ENCODE results near the gene REL.

REL gene

DNA sequence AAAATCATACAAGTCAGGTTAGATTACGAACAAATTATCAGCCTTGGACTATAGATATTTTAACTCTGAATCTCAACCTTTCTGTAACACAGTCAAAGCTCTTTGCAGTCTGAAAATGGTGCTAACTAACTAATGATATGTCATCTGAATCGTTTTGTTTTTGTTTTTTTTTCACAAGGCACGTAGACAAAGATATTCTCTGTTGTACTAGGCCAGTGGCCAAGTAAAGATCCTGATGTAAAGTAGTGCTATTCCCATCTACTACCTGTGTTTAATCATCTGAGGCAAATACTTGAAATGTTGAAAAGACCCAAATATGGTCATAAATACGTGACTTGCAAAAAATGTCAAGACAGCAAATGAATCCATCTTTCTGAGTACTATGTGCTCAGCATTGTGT, 65.7 kb downstream of the REL start:
- Histone ChIP-seq H3K4me1 (ENCODE audit: control insufficient read depth, insufficient read depth, low read length) (no peaks in the 10 kb centered on the region), H3K9me3 (ENCODE audit: control insufficient read depth in 2 of 2, low read length in 2 of 2) (no peaks in the 10 kb centered on the region), H3K27me3 (ENCODE audit: control insufficient read depth in 1 of 2, insufficient read depth in 2 of 2, low read length in 2 of 2) (no peaks in the 10 kb centered on the region), H3K27ac (ENCODE audit: low read length) (no peak overlapping the region), H3K9ac (ENCODE audit: low read length in 2 of 2) (no peak overlapping the region), H3K36me3 (ENCODE audit: control insufficient read depth in 2 of 2, insufficient read depth in 2 of 2, low read length in 2 of 2) (peaks cover 0 to 3% of the 10 kb centered on the region in 2 donors), H3K4me3 (ENCODE audit: low read length in 2 of 2) (no peak overlapping the region)

GRCh38 chr2:60948161-60948560, 66.8 kb downstream of the REL start:
- H3K4me1 ChIP-seq (ENCODE audit: control insufficient read depth, insufficient read depth, low read length) = no peaks in the 10 kb centered on the region
- H3K9ac ChIP-seq (ENCODE audit: low read length in 2 of 2) = no peak overlapping the region
- no peak overlapping the region for H3K4me3 ChIP-seq (ENCODE audit: low read length in 2 of 2)
- no peaks in the 10 kb centered on the region for H3K27me3 ChIP-seq (ENCODE audit: control insufficient read depth in 1 of 2, insufficient read depth in 2 of 2, low read length in 2 of 2)
- H3K27ac ChIP-seq (ENCODE audit: low read length) = no peak overlapping the region
- H3K9me3 ChIP-seq (ENCODE audit: control insufficient read depth in 2 of 2, low read length in 2 of 2) = no peaks in the 10 kb centered on the region
- peaks cover 0 to 3% of the 10 kb centered on the region in 2 donors for H3K36me3 ChIP-seq (ENCODE audit: control insufficient read depth in 2 of 2, insufficient read depth in 2 of 2, low read length in 2 of 2)

GRCh38 chr2:60948926-60949579, 67.7 kb downstream of the REL start:
- Histone ChIP-seq H3K9me3 (ENCODE audit: control insufficient read depth in 2 of 2, low read length in 2 of 2) (no peaks in the 10 kb centered on the region), H3K4me3 (ENCODE audit: low read length in 2 of 2) (no peak overlapping the region), H3K27me3 (ENCODE audit: control insufficient read depth in 1 of 2, insufficient read depth in 2 of 2, low read length in 2 of 2) (no peaks in the 10 kb centered on the region), H3K36me3 (ENCODE audit: control insufficient read depth in 2 of 2, insufficient read depth in 2 of 2, low read length in 2 of 2) (peaks cover 0 to 3% of the 10 kb centered on the region in 2 donors), H3K9ac (ENCODE audit: low read length in 2 of 2) (no peak overlapping the region), H3K4me1 (ENCODE audit: control insufficient read depth, insufficient read depth, low read length) (no peaks in the 10 kb centered on the region), H3K27ac (ENCODE audit: low read length) (no peak overlapping the region)

- no peaks in the 10 kb centered on the region for H3K27me3 ChIP-seq (ENCODE audit: control insufficient read depth in 1 of 2, insufficient read depth in 2 of 2, low read length in 2 of 2)
- no peak overlapping the region for H3K27ac ChIP-seq (ENCODE audit: low read length)
- H3K4me1 ChIP-seq (ENCODE audit: control insufficient read depth, insufficient read depth, low read length) = no peaks in the 10 kb centered on the region
- H3K4me3 ChIP-seq (ENCODE audit: low read length in 2 of 2) = no peak overlapping the region
- H3K9ac ChIP-seq (ENCODE audit: low read length in 2 of 2) = no peak overlapping the region
- no peaks in the 10 kb centered on the region for H3K36me3 ChIP-seq (ENCODE audit: control insufficient read depth in 2 of 2, insufficient read depth in 2 of 2, low read length in 2 of 2)
- H3K9me3 ChIP-seq (ENCODE audit: control insufficient read depth in 2 of 2, low read length in 2 of 2) = no peaks in the 10 kb centered on the region
Observed at GRCh38 chr2:60954139-60954538, 72.8 kb downstream of the REL start.

DNA sequence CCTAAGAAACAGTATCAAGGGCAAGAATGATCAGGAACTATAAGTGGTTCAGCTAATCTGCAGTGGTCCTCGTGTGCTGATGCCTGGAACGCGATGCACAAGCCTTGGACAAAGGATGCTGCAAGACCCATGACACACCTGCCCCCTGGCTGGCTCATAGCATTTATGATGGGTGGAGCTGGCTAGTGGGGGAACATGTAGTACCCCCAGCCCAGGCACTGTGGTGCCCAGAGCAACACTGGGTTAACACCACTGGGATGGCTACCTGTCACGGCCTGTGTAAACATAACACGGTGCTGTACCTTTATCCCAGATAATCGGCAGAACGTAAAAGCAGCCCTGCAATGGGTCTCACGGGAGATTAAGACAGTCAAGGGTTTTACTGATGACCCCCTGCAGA, 75.8 kb downstream of the REL start:
- H3K9me3 ChIP-seq (ENCODE audit: control insufficient read depth in 2 of 2, low read length in 2 of 2) = no peaks in the 10 kb centered on the region
- no peak overlapping the region for H3K4me3 ChIP-seq (ENCODE audit: low read length in 2 of 2)
- H3K27ac ChIP-seq (ENCODE audit: low read length) = no peak overlapping the region
- H3K36me3 ChIP-seq (ENCODE audit: control insufficient read depth in 2 of 2, insufficient read depth in 2 of 2, low read length in 2 of 2) = no peaks in the 10 kb centered on the region
- H3K4me1 ChIP-seq (ENCODE audit: control insufficient read depth, insufficient read depth, low read length) = no peaks in the 10 kb centered on the region
- H3K9ac ChIP-seq (ENCODE audit: low read length in 2 of 2) = no peak overlapping the region
- H3K27me3 ChIP-seq (ENCODE audit: control insufficient read depth in 1 of 2, insufficient read depth in 2 of 2, low read length in 2 of 2) = no peaks in the 10 kb centered on the region

DNA sequence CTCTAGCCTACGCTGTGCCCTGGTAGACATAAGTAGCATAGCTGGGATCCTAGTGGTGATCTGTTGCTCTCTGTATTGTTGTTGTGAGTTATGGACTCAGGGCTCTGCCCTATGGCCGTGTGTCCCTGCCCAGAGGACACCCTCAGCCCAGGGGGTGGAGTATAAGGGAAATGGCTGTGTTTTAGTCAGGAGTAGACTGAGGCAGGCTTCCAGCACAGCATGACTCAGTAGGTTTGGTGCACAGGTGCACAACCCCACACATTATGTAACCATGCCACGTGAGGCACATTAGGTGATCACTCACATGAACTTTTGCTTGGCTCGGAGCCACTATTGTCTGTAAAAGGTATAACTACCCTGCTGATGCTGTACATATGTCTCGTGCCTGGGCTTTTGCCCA, 76.3 kb downstream of the REL start:
- Histone ChIP-seq H3K4me1 (ENCODE audit: control insufficient read depth, insufficient read depth, low read length) (no peaks in the 10 kb centered on the region), H3K9ac (ENCODE audit: low read length in 2 of 2) (no peak overlapping the region), H3K9me3 (ENCODE audit: control insufficient read depth in 2 of 2, low read length in 2 of 2) (no peaks in the 10 kb centered on the region), H3K36me3 (ENCODE audit: control insufficient read depth in 2 of 2, insufficient read depth in 2 of 2, low read length in 2 of 2) (no peaks in the 10 kb centered on the region), H3K27me3 (ENCODE audit: control insufficient read depth in 1 of 2, insufficient read depth in 2 of 2, low read length in 2 of 2) (no peaks in the 10 kb centered on the region), H3K27ac (ENCODE audit: low read length) (no peak overlapping the region), H3K4me3 (ENCODE audit: low read length in 2 of 2) (no peak overlapping the region)

DNA sequence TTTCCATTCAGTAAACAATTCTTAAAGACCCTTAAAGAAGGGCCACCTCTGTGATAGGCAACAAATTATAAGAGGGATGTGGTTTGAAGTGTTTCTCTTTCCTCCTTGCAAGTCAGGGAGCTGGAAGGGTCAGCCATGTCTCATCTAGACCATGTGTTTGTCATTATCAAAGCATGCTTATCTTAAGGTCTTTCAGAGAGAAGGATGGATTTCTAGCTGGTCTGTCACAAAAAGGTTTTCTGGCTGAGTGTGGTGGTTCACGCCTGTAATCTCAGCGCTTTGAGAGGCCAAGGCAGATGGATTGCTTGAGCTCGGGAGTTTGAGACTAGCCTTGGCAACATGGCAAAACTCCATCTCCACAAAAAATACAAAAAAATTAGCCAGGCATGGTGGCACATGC, 77.0 kb downstream of the REL start:
- H3K36me3 ChIP-seq (ENCODE audit: control insufficient read depth in 2 of 2, insufficient read depth in 2 of 2, low read length in 2 of 2) = no peaks in the 10 kb centered on the region
- no peaks in the 10 kb centered on the region for H3K27me3 ChIP-seq (ENCODE audit: control insufficient read depth in 1 of 2, insufficient read depth in 2 of 2, low read length in 2 of 2)
- H3K9ac ChIP-seq (ENCODE audit: low read length in 2 of 2) = no peak overlapping the region
- no peaks in the 10 kb centered on the region for H3K4me1 ChIP-seq (ENCODE audit: control insufficient read depth, insufficient read depth, low read length)
- no peak overlapping the region for H3K27ac ChIP-seq (ENCODE audit: low read length)
- H3K4me3 ChIP-seq (ENCODE audit: low read length in 2 of 2) = no peak overlapping the region
- no peaks in the 10 kb centered on the region for H3K9me3 ChIP-seq (ENCODE audit: control insufficient read depth in 2 of 2, low read length in 2 of 2)

DNA sequence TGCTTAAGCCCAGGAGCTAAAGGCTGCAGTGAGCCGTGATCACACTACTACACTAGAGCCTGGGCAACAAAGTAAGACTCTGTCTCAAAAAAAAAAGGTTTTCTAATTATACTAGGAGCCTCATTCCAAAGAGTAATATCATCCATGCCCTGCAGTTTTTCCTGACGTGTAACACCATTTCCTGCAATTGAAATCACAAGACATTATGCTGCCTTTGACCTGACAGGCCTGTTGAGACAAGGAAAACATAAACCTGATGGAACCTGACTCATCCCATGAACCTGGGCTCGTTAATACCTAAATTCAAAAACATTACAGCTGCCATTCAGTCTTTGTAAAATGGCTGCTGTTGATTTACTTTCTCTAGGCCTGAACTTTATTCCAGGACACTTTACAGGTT, 77.4 kb downstream of the REL start:
- no peaks in the 10 kb centered on the region for H3K27me3 ChIP-seq (ENCODE audit: control insufficient read depth in 1 of 2, insufficient read depth in 2 of 2, low read length in 2 of 2)
- no peak overlapping the region for H3K9ac ChIP-seq (ENCODE audit: low read length in 2 of 2)
- no peak overlapping the region for H3K27ac ChIP-seq (ENCODE audit: low read length)

DNA sequence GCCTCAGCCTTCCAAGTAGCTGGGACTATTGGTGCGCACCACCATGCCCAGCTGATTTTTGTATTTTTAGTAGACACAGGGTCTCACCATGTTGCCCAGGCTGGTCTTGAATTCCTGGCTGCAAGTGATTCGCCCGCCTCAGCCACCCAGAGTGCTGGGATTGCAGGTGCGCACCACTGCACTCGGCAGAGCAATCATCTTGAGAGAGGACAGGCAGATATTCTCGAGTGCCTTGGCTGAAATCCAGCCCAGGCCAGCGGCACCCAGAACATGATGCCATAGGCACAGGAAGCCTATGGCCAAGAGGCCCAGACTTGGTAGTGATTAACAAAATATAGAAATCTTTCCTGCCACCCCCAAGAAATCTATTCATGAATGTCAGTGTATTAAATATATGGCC, 78.1 kb downstream of the REL start:
- no peaks in the 10 kb centered on the region for H3K36me3 ChIP-seq (ENCODE audit: control insufficient read depth in 2 of 2, insufficient read depth in 2 of 2, low read length in 2 of 2)
- H3K9me3 ChIP-seq (ENCODE audit: control insufficient read depth in 2 of 2, low read length in 2 of 2) = no peaks in the 10 kb centered on the region
- H3K27me3 ChIP-seq (ENCODE audit: control insufficient read depth in 1 of 2, insufficient read depth in 2 of 2, low read length in 2 of 2) = no peaks in the 10 kb centered on the region
- no peak overlapping the region for H3K4me3 ChIP-seq (ENCODE audit: low read length in 2 of 2)
- H3K9ac ChIP-seq (ENCODE audit: low read length in 2 of 2) = no peak overlapping the region
- H3K27ac ChIP-seq (ENCODE audit: low read length) = no peak overlapping the region
- no peaks in the 10 kb centered on the region for H3K4me1 ChIP-seq (ENCODE audit: control insufficient read depth, insufficient read depth, low read length)

More for the DNA sequence above, 77.4 kb downstream of the REL start:
- H3K36me3 ChIP-seq (ENCODE audit: control insufficient read depth in 2 of 2, insufficient read depth in 2 of 2, low read length in 2 of 2) = no peaks in the 10 kb centered on the region
- H3K4me1 ChIP-seq (ENCODE audit: control insufficient read depth, insufficient read depth, low read length) = no peaks in the 10 kb centered on the region
- no peaks in the 10 kb centered on the region for H3K9me3 ChIP-seq (ENCODE audit: control insufficient read depth in 2 of 2, low read length in 2 of 2)
- no peak overlapping the region for H3K4me3 ChIP-seq (ENCODE audit: low read length in 2 of 2)

DNA sequence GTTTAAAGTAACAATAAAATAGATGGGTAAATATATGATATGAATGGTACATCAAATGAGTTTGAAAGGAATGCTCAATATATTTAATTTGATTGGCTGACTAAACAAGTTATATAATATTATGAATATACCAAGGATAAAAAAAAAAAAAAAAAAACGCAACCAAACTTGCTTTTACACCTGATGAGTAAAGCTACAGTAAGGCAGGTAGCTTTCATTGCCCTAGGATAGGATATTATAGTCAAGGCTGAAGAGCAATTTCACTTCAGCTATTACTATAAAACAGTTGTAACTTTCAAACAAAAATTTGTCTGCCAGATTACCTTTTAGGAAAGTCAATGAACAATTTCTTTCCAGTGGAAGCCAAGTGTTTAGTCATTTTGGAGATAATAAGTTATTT, 79.3 kb downstream of the REL start:
- Histone ChIP-seq H3K9ac (ENCODE audit: low read length in 2 of 2) (no peak overlapping the region), H3K4me3 (ENCODE audit: low read length in 2 of 2) (no peak overlapping the region), H3K27me3 (ENCODE audit: control insufficient read depth in 1 of 2, insufficient read depth in 2 of 2, low read length in 2 of 2) (no peaks in the 10 kb centered on the region), H3K9me3 (ENCODE audit: control insufficient read depth in 2 of 2, low read length in 2 of 2) (no peaks in the 10 kb centered on the region), H3K27ac (ENCODE audit: low read length) (no peak overlapping the region), H3K4me1 (ENCODE audit: control insufficient read depth, insufficient read depth, low read length) (no peaks in the 10 kb centered on the region), H3K36me3 (ENCODE audit: control insufficient read depth in 2 of 2, insufficient read depth in 2 of 2, low read length in 2 of 2) (no peaks in the 10 kb centered on the region)

DNA sequence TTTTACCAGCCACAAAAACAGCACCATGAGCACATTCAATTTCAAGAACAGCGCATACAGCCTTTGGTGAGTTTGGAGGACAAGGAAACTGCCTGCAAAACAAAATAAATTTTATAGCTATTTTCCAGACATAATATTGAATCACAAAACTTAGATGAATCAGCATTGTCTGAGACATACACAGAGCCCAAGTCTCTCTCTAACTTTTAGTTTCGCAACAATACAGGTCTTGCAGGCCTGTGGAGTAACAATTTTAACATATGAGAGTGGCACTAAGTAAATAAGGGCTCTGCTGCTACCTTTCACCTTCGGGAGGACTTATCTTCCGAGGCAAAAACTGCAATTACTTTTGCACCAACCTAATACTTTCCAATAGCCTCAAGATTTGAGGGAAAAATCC, 80.1 kb downstream of the REL start:
- H3K27ac ChIP-seq (ENCODE audit: low read length) = no peak overlapping the region
- H3K36me3 ChIP-seq (ENCODE audit: control insufficient read depth in 2 of 2, insufficient read depth in 2 of 2, low read length in 2 of 2) = no peaks in the 10 kb centered on the region
- H3K4me3 ChIP-seq (ENCODE audit: low read length in 2 of 2) = no peak overlapping the region
- H3K27me3 ChIP-seq (ENCODE audit: control insufficient read depth in 1 of 2, insufficient read depth in 2 of 2, low read length in 2 of 2) = no peaks in the 10 kb centered on the region
- no peaks in the 10 kb centered on the region for H3K9me3 ChIP-seq (ENCODE audit: control insufficient read depth in 2 of 2, low read length in 2 of 2)
- no peaks in the 10 kb centered on the region for H3K4me1 ChIP-seq (ENCODE audit: control insufficient read depth, insufficient read depth, low read length)
- no peak overlapping the region for H3K9ac ChIP-seq (ENCODE audit: low read length in 2 of 2)
